Memory B cell (primary cell): ENCODE results near the gene RYK.
"Not testable (repeated sequence)": the region's sequence is repeated elsewhere in the genome, so short reads cannot be mapped to it uniquely, and the experiment has no call there.

Experiments
- ATAC-seq: fragments of 150-1000 bp; cut with Tn5 transposase; 2 replicates; pipeline ENCODE4 v1.10.0; 2021; ENCODE audit warnings: low read depth, mild to moderate bottlenecking, moderate library complexity
- DNase-seq, 2 donors: peaks; one replicate each; pipeline ENCODE4 v3.0.0; 2022; ENCODE audit warnings: low spot score in 2 of 2
- H3K27ac Mint-ChIP-seq: one replicate; pipeline ENCODE4 v1.8.0; 2022; ENCODE audit warnings: mild to moderate bottlenecking, moderate library complexity, mixed read lengths
- H3K27me3 Mint-ChIP-seq: one replicate; pipeline ENCODE4 v1.8.0; 2022; ENCODE audit warnings: mixed read lengths
- H3K36me3 Mint-ChIP-seq: one replicate; pipeline ENCODE4 v1.8.0; 2022; ENCODE audit warnings: mild to moderate bottlenecking, mixed read lengths
- H3K4me1 Mint-ChIP-seq: one replicate; pipeline ENCODE4 v1.8.0; 2022; ENCODE audit warnings: mixed read lengths
- H3K4me3 Mint-ChIP-seq: one replicate; pipeline ENCODE4 v1.8.0; 2022; ENCODE audit warnings: mild to moderate bottlenecking, moderate library complexity, mixed read lengths
- H3K9me3 Mint-ChIP-seq: one replicate; pipeline ENCODE4 v1.8.0; 2022; ENCODE audit warnings: mixed read lengths

RYK gene

GRCh38 chr3:134216851-134217250 is 33.8 kb downstream of the RYK start:
- Mint-ChIP-seq H3K4me3 (no peak overlapping the region), H3K4me1 (peaks cover 22% of the 10 kb centered on the region), H3K9me3 (no peaks in the 10 kb centered on the region), H3K36me3 (peaks cover 16% of the 10 kb centered on the region), H3K27ac (peak overlapping the region; percentile 14), H3K27me3 (no peaks in the 10 kb centered on the region)
- ATAC-seq, result no peak
- DNase-seq, result no peak

GRCh38 chr3:134216191-134216764 is 34.4 kb downstream of the RYK start:
- no peak overlapping the region for H3K27ac Mint-ChIP-seq
- H3K4me3 Mint-ChIP-seq, result no peak overlapping the region
- DNase-seq, result no peak

GRCh38 chr3:134214239-134214638 is 36.4 kb downstream of the RYK start:
- DNase-seq (no peak), ATAC-seq (no peak)
- Mint-ChIP-seq H3K27ac (peak overlapping the region; percentile 55), H3K4me1 (peaks cover 28% of the 10 kb centered on the region), H3K27me3 (no peaks in the 10 kb centered on the region), H3K4me3 (no peak overlapping the region), H3K9me3 (no peaks in the 10 kb centered on the region), H3K36me3 (peaks cover 19% of the 10 kb centered on the region)

More at GRCh38 chr3:134216191-134216764, 34.4 kb downstream of the RYK start:
- no peak for ATAC-seq
- Mint-ChIP-seq H3K9me3 (no peaks in the 10 kb centered on the region), H3K4me1 (peaks cover 22% of the 10 kb centered on the region), H3K27me3 (no peaks in the 10 kb centered on the region), H3K36me3 (peaks cover 15% of the 10 kb centered on the region)

- H3K27me3 Mint-ChIP-seq, result no peaks in the 10 kb centered on the region
- H3K4me1 Mint-ChIP-seq, result peaks cover 28% of the 10 kb centered on the region
- H3K36me3 Mint-ChIP-seq, result peaks cover 17% of the 10 kb centered on the region
- no peak overlapping the region for H3K27ac Mint-ChIP-seq
- DNase-seq, result peak; percentile 84 to 90
- no peaks in the 10 kb centered on the region for H3K9me3 Mint-ChIP-seq
- no peak overlapping the region for H3K4me3 Mint-ChIP-seq
- peak; percentile 91 for ATAC-seq
These were observed 37.5 kb downstream of the RYK start for GRCh38 chr3:134212967-134213665.

- H3K27ac Mint-ChIP-seq, result no peak overlapping the region
- no peaks in the 10 kb centered on the region for H3K27me3 Mint-ChIP-seq
- ATAC-seq, result peak; percentile 49
- H3K36me3 Mint-ChIP-seq, result peaks cover 13% of the 10 kb centered on the region
- H3K4me1 Mint-ChIP-seq, result peaks cover 28% of the 10 kb centered on the region
- no peak for DNase-seq
- no peak overlapping the region for H3K4me3 Mint-ChIP-seq
- no peaks in the 10 kb centered on the region for H3K9me3 Mint-ChIP-seq
These were observed 38.9 kb downstream of the RYK start for GRCh38 chr3:134211797-134212196.

GRCh38 chr3:134205451-134205850 is 45.2 kb downstream of the RYK start:
- no peak for ATAC-seq
- no peak overlapping the region for H3K27ac Mint-ChIP-seq
- H3K9me3 Mint-ChIP-seq, result no peaks in the 10 kb centered on the region
- H3K4me1 Mint-ChIP-seq, result peaks cover 5% of the 10 kb centered on the region
- no peak for DNase-seq
- no peak overlapping the region for H3K4me3 Mint-ChIP-seq
- H3K27me3 Mint-ChIP-seq, result no peaks in the 10 kb centered on the region
- H3K36me3 Mint-ChIP-seq, result peaks cover 28% of the 10 kb centered on the region

- Mint-ChIP-seq H3K4me1 (peaks cover 4% of the 10 kb centered on the region), H3K27ac (no peak overlapping the region), H3K4me3 (no peak overlapping the region), H3K9me3 (no peaks in the 10 kb centered on the region), H3K27me3 (no peaks in the 10 kb centered on the region), H3K36me3 (peaks cover 32% of the 10 kb centered on the region)
- DNase-seq (no peak), ATAC-seq (no peak)
These were observed 49.2 kb downstream of the RYK start for GRCh38 chr3:134201201-134202130.

- not testable (repeated sequence) for H3K27me3 Mint-ChIP-seq, DNase-seq, H3K4me1 Mint-ChIP-seq, H3K27ac Mint-ChIP-seq, ATAC-seq, H3K4me3 Mint-ChIP-seq, H3K9me3 Mint-ChIP-seq
- peaks cover 29% of the 10 kb centered on the region for H3K36me3 Mint-ChIP-seq
These were observed 50.8 kb downstream of the RYK start for GRCh38 chr3:134199880-134200279.

- no peaks in the 10 kb centered on the region for H3K27me3 Mint-ChIP-seq
- H3K4me3 Mint-ChIP-seq, result no peak overlapping the region
- no peaks in the 10 kb centered on the region for H3K9me3 Mint-ChIP-seq
- no peak for ATAC-seq
- DNase-seq, result no peak
- peaks cover 26% of the 10 kb centered on the region for H3K36me3 Mint-ChIP-seq
- no peaks in the 10 kb centered on the region for H3K4me1 Mint-ChIP-seq
- H3K27ac Mint-ChIP-seq, result no peak overlapping the region
These were observed 51.4 kb downstream of the RYK start for GRCh38 chr3:134199240-134199639.

- DNase-seq (no peak), ATAC-seq (no peak)
- H3K27me3 Mint-ChIP-seq, result no peaks in the 10 kb centered on the region
- H3K9me3 Mint-ChIP-seq, result no peaks in the 10 kb centered on the region
- no peak overlapping the region for H3K4me3 Mint-ChIP-seq
- no peak overlapping the region for H3K27ac Mint-ChIP-seq
- no peaks in the 10 kb centered on the region for H3K4me1 Mint-ChIP-seq
- H3K36me3 Mint-ChIP-seq, result peaks cover 28% of the 10 kb centered on the region
These were observed 52.2 kb downstream of the RYK start for GRCh38 chr3:134198414-134198813.

GRCh38 chr3:134197681-134198261 is 52.9 kb downstream of the RYK start:
- ATAC-seq (peak; percentile 76), DNase-seq (peak in 1 of 2 donors; percentile 33)
- peaks cover 28% of the 10 kb centered on the region for H3K36me3 Mint-ChIP-seq
- no peaks in the 10 kb centered on the region for H3K9me3 Mint-ChIP-seq
- no peak overlapping the region for H3K4me3 Mint-ChIP-seq
- H3K4me1 Mint-ChIP-seq, result no peaks in the 10 kb centered on the region
- H3K27me3 Mint-ChIP-seq, result no peaks in the 10 kb centered on the region
- no peak overlapping the region for H3K27ac Mint-ChIP-seq

GRCh38 chr3:134194247-134194646 is 56.4 kb downstream of the RYK start:
- H3K4me3 Mint-ChIP-seq, result no peak overlapping the region
- no peak overlapping the region for H3K27ac Mint-ChIP-seq
- no peaks in the 10 kb centered on the region for H3K4me1 Mint-ChIP-seq
- no peak for DNase-seq
- H3K36me3 Mint-ChIP-seq, result peaks cover 23% of the 10 kb centered on the region
- H3K9me3 Mint-ChIP-seq, result no peaks in the 10 kb centered on the region
- H3K27me3 Mint-ChIP-seq, result no peaks in the 10 kb centered on the region
- no peak for ATAC-seq

- Mint-ChIP-seq H3K9me3 (no peaks in the 10 kb centered on the region), H3K27me3 (no peaks in the 10 kb centered on the region), H3K27ac (no peak overlapping the region), H3K4me1 (no peaks in the 10 kb centered on the region), H3K36me3 (peaks cover 25% of the 10 kb centered on the region), H3K4me3 (no peak overlapping the region)
- DNase-seq, result no peak
- ATAC-seq, result no peak
These were observed 60.4 kb downstream of the RYK start for GRCh38 chr3:134190250-134190649.

GRCh38 chr3:134189849-134190248 is 60.8 kb downstream of the RYK start:
- DNase-seq (no peak), ATAC-seq (no peak)
- Mint-ChIP-seq H3K36me3 (peaks cover 25% of the 10 kb centered on the region), H3K27ac (no peak overlapping the region), H3K4me1 (no peaks in the 10 kb centered on the region), H3K9me3 (no peaks in the 10 kb centered on the region), H3K27me3 (no peaks in the 10 kb centered on the region), H3K4me3 (no peak overlapping the region)
